ENCODE measurements around the gene CHEK1. TPM values are rescaled to one million over a fixed set of nuclear protein-coding genes. Genes with fewer than 3 reads are reported as not detected.

The CHEK1 gene
- total RNA-seq, 6 experiments from 2014 or later: 23.8 to 43.6 (median 39.7) TPM

- Mint-ChIP-seq H3K4me3 (peak overlapping the region; percentile 96), H3K9me3 (no peaks in the 10 kb centered on the region), H3K4me1 (ENCODE audit: low read depth) (peaks cover 42% of the 10 kb centered on the region), H3K36me3 (ENCODE audit: low read depth) (peaks cover 27% of the 10 kb centered on the region), H3K27me3 (ENCODE audit: insufficient read depth) (no peaks in the 10 kb centered on the region; the same call in 1 of the 2 replicates), H3K27ac (peak overlapping the region; percentile 99)
- peak; percentile 54 for DNase-seq
- TF ChIP-seq CTCF (IDR thresholded peaks at IDR 0.05): no peak
Observed at GRCh38 chr11:125593114-125593820, 31.7 kb upstream of the CHEK1 start.

DNA sequence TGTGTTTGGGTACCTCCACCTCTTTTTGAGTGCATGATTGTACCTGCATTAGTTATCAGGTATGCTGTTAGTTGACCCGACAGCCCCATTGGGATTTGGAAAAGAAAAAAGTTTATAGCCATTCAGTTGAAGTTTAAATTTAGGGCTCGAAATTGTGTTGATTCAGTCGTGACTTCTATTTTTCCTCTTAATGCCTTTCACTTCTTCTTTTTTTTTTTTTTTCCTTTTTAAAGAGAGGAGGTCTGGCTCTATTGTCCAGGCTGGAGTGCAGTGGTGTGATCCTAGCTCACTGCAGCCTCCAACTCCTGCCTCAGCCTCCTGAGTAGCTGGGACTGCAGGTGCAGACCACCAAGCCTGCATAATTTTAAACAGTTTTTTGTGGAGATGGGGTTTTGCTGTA is 30.0 kb upstream of the CHEK1 start:
- Mint-ChIP-seq H3K4me1 (ENCODE audit: low read depth) (peaks cover 38% of the 10 kb centered on the region), H3K36me3 (ENCODE audit: low read depth) (peaks cover 37% of the 10 kb centered on the region), H3K9me3 (no peaks in the 10 kb centered on the region), H3K4me3 (peak overlapping the region; percentile 52), H3K27ac (no peak overlapping the region), H3K27me3 (ENCODE audit: insufficient read depth) (no peaks in the 10 kb centered on the region; the same call in 1 of the 2 replicates)
- TF ChIP-seq CTCF (IDR thresholded peaks at IDR 0.05): no peak
- DNase-seq: no peak

DNA sequence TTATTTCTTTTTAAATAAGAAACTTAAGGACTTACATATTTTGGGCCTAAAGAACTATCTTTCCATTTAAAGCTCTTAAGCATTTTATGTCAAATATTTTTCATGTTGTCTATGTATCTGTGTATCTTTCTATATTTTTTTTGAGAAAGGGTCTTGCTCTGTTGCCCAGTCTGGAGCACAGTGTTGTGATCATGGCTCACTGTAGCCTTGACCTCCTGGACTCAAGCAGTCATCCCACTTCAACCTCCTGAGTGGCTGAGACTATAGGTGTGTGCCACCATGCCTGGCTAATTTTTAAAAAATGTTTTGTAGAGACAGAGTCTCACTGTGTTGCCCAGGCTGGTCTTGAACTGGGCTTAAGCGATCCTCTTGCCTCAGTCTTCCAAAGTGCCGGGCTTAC is 24.3 kb upstream of the CHEK1 start:
- no peak for TF ChIP-seq CTCF (IDR thresholded peaks at IDR 0.05)

DNA sequence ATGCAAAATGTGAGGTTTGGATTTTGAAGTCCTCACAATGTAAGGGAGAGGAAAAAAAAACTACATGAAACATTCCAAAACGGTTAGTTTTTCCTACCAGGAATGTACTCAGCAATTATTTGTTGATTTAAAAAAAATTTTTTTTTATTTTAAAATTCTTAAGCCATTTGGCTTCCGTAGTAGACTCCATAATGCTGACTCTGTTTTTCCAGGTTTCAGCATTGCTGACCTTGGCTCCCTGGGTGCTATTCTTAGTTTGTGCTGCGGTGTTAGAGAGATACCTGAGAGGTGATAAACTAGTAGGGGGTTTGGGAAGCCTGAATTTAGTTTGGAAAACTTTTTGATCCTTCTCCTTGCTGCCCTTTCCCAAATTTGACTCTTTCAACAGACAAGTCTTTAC is 21.8 kb upstream of the CHEK1 start:
- Mint-ChIP-seq H3K27me3 (ENCODE audit: insufficient read depth) (no peaks in the 10 kb centered on the region; the same call in 1 of the 2 replicates), H3K27ac (peak overlapping the region; percentile 84), H3K36me3 (ENCODE audit: low read depth) (peaks cover 45% of the 10 kb centered on the region), H3K4me1 (ENCODE audit: low read depth) (peaks cover 22% of the 10 kb centered on the region), H3K9me3 (no peaks in the 10 kb centered on the region), H3K4me3 (no peak overlapping the region)
- TF ChIP-seq CTCF (IDR thresholded peaks at IDR 0.05): no peak
- DNase-seq: peak; percentile 2

More for the DNA sequence above, 24.3 kb upstream of the CHEK1 start:
- DNase-seq: no peak
- Mint-ChIP-seq H3K4me3 (no peak overlapping the region), H3K36me3 (ENCODE audit: low read depth) (peaks cover 47% of the 10 kb centered on the region), H3K27ac (no peak overlapping the region), H3K27me3 (ENCODE audit: insufficient read depth) (no peaks in the 10 kb centered on the region; the same call in 1 of the 2 replicates), H3K4me1 (ENCODE audit: low read depth) (peaks cover 25% of the 10 kb centered on the region), H3K9me3 (no peaks in the 10 kb centered on the region)

GRCh38 chr11:125605417-125605816 is 19.5 kb upstream of the CHEK1 start:
- H3K36me3 Mint-ChIP-seq (ENCODE audit: low read depth): peaks cover 50% of the 10 kb centered on the region

More at GRCh38 chr11:125605417-125605816, 19.5 kb upstream of the CHEK1 start:
- TF ChIP-seq CTCF (IDR thresholded peaks at IDR 0.05): no peak
- Mint-ChIP-seq H3K4me1 (ENCODE audit: low read depth) (peaks cover 17% of the 10 kb centered on the region), H3K27ac (no peak overlapping the region), H3K9me3 (no peaks in the 10 kb centered on the region), H3K4me3 (no peak overlapping the region), H3K27me3 (ENCODE audit: insufficient read depth) (no peaks in the 10 kb centered on the region; the same call in 1 of the 2 replicates)
- no peak for DNase-seq

Data from HFFc6 (cell line).